ENCODE data around the gene ITFG2. TPM values are rescaled to one million over a fixed set of nuclear protein-coding genes. Genes with fewer than 3 reads are reported as not detected.
"Not testable (repeated sequence)": the region's sequence is repeated elsewhere in the genome, so short reads cannot be mapped to it uniquely, and the experiment has no call there.

ITFG2 gene
- total RNA-seq, 1 donor from 2014 or later = 23.4 TPM

DNA sequence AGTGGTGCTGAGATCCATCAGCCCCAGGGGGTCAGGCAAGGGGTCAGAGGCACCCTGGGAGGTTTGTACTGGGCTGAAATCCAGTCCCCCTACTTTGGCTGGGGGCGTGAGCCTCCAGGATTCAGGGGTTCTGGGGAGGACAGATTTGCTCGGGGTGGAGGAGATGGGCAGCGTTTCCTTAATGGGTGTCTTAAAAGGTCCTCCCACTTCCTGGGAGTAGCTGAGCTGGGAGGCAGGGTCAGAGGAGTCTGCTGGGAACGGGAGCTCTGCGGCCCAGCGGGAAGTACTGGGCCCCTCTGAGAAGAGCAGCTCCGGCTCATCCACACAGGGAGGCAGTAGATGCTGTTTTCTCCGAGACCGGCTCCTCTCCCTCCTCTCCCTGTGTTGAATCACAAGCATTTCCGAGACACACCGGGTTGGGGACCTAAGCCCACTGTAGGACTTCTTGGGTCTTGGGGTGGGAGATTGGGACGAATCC is 46.5 kb downstream of the ITFG2 start:
- DNase-seq (ENCODE audit: low spot score) = no peak

DNA sequence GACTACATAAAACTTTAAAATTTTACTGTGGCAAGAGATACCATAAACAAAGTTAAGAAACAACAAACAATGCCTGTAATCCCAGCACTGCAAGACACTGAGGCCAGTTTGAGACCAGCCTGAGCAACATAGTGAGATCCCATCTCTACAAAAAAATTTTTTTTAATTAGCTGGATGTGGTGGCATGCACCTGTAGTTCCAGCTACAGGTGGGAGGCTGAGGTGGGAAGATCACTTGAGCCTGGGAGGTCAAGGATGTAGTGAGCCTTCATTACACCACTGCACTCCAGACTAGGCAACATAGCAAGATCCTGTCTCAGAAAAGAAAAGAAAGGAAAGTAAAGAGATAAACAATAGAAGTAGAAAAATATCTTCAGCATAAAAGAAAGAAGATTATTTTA is 47.7 kb downstream of the ITFG2 start:
- DNase-seq (ENCODE audit: low spot score) = no peak

DNA sequence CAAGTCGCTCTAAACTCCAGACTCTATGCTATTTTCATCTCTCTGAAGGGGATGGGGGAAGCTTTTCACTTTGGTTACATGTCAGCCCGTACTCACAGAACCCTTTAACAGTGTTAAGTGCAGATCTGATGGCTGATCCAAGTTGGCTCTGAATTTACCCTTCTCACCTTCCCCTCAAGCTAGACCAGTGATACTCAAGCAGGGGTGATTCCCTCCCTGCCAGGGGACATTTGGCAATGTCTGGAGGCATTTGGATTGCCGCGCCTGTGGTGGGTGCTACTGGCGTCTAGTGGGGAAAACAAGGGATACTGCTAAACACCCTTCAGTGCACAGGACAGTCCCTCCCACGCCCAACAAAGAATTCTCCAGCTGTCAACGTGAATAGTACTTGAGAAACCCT is 50.4 kb downstream of the ITFG2 start:
- no peak for DNase-seq (ENCODE audit: low spot score)

DNA sequence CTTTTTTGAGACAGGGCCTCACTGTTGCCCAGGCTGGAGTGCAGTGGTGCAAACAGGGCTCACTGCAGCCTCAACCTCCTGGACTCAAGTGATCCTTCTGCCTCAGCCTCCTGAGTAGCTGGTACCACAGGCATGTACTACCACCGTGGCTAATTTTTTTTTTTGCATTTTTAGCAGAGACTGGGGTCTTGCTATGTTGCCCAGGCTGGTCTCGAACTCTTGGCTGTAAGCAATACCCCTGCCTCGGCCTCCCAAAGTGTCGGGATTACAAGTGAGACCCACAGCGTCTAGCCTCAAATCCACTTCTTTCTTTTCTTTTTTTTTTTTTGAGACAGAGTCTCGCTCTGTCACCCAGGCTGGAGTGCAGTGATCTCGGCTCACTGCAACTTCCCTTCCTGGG is 50.9 kb downstream of the ITFG2 start:
- DNase-seq (ENCODE audit: low spot score) = not testable (repeated sequence)

DNA sequence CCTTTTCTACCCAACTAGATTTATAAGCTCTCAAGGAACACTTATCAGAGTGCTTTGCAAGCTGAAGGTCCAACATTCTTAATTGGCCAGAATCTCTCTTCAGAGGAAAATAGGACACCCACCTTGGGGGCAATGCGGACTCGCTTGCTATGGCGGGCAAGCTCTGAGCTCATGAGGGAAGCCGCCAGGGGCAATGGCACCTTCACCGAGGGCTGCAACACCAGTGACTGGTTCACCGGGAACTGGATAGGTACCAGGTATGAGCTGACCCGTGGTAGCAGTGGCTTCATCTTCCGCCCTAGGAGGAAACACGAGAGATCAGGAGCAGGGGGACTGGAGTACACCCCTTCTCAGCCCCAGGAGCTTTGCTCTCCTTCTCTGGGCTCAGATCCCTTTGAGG is 51.7 kb downstream of the ITFG2 start:
- no peak for DNase-seq (ENCODE audit: low spot score)

DNA sequence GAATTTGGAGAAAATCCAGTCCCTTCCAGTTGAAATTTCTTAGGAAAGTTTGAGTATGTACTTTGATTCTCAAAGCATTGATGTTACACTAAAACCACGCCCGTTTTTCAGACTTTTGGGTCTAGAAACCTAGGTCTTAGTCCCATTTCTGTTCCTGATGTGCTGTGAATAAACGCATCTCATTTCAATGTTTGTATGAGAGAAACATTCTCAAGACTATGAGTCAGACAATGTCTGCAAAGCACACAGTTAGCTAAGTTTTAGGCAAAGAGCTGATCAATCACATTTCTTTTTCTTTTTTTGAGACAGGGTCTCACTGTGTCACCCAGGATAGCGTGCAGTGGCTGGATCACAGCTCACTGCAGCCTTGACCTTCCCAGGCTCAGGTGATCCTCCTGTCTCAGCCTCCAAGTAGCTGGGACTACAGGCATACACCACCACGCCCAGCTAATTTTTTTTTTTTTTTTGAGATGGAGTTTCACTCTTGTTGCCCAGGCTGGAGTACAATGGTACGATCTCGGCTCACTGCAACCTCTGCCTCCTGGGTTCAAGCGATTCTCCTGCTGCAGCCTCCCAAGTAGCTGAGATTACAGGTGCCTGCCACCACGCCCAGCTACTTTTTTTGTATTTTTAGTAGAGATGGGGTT is 56.6 kb downstream of the ITFG2 start:
- DNase-seq (ENCODE audit: low spot score) = not testable (repeated sequence)

Other genes starting within 250 kb of the ITFG2 start
- 51.3 TPM for gene FKBP4, start 17.7 kb upstream of the ITFG2 start, total RNA-seq
- gene NRIP2, start 22.4 kb downstream of the ITFG2 start, total RNA-seq = 1.3 TPM
- gene TEX52, start 44.4 kb downstream of the ITFG2 start, total RNA-seq = not detected
- gene FOXM1, start 64.5 kb downstream of the ITFG2 start, total RNA-seq = 0.51 TPM
- 7.1 TPM for gene RHNO1, start 64.6 kb downstream of the ITFG2 start, total RNA-seq
- 18.0 TPM for gene TULP3, start 78.2 kb downstream of the ITFG2 start, total RNA-seq
- 19.2 TPM for gene TEAD4, start 146.7 kb downstream of the ITFG2 start, total RNA-seq

All from mesenteric fat pad (tissue), 1 donor.